Measurements from ENCODE around the gene SLC29A3.

Gene SLC29A3

DNA sequence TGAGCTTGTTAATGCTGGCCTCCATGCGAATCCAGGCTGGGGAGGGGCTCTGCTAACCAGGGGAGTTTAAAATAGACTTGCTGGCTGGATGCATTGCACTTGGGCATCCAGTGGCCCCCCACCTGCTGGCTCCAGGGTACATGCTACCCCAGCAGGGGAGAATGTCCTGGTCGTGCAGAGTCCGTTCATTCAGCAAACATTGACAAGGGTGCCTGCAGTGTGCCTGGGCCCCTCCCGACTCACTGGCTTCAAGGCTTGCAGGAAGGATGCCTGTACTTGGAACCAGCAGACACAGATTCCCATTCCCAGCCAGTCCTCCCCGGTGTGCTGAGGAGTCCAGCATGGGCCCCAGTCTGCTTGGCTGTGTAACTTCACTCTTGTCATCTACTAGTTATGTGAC is 1.5 kb downstream of the SLC29A3 start:
- DNase-seq (ENCODE audit: low read depth in 4 of 4, low spot score in 1 of 4), result no peak

DNA sequence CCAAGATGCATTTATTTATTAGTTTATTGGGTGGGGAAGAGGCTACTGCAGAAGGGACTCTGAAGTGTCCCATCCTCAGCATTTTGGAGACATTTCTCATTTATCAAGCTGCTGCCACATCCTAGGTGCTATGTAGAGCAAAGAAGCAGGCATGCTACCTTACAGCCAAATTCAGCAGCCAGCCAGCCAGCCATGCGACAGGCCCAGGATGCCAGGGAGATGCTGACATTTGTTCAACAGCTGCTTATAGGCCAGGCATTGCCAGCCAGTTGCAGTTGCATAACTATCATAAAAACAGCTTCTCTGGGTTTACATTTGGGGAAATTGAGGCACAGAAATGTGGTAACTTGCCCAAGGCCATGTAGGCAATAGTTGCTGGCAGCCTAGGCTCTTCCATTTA is 2.3 kb downstream of the SLC29A3 start:
- DNase-seq (ENCODE audit: low read depth in 4 of 4, low spot score in 1 of 4), result no peak

DNA sequence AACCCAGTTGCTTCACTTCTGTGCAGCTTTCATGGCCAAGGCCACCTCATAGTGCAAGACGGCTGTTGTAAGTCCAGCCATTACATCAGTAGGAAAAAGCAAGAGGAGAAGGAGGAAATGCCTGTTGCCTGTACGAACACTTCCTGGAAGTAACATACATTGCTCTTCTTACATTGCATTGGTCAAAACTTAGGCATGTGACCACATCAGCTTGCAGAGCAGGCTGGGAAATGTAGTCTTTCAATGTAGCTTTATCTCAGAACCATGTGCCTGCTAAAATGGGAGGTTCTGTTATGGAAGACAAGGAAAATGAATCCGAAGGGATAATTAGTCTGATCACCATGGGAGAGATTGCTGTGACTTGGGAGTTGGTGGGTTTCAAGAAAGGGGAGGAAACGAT is 4.3 kb downstream of the SLC29A3 start:
- DNase-seq (ENCODE audit: low read depth in 4 of 4, low spot score in 1 of 4), result no peak

DNA sequence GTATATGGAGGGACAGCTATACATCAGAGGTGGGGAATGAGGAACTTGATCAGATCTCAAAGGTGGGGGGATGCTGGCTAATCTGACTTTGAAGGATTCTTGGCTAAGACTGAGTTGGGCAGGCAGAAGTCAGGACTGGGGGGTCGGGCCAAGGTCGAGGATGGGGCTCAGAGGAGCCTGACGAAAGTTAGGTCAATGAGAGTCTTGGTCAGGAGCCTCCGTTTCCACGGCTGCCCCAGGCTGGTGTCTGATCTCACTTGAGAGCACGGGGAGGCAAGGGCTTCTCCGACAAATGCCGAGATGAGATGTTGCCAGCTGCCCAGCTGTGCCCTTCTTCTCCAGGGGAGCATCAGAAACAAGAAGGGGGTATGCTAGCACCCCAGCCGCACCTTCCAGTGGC is 5.7 kb downstream of the SLC29A3 start:
- no peak for DNase-seq (ENCODE audit: low read depth in 4 of 4, low spot score in 1 of 4)

DNA sequence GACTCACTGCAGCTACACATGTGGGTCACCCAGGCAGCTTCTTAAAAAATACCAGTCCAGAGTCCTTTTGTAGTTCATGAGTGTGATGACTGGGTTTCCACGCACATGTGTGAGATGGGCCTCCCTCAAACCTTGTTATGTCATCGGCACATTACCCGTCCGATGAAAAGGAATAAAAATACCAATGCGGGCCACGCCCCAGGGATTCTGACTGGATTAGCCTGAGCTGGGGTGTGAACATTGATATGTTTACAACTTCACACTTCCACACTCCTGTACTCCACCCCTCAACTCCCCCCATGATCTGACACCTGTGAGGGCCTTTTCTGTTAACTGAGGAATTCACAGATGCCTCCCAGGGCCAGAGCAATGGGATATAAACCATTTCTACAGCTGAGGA is 6.2 kb downstream of the SLC29A3 start:
- DNase-seq (ENCODE audit: low read depth in 4 of 4, low spot score in 1 of 4), result no peak

DNA sequence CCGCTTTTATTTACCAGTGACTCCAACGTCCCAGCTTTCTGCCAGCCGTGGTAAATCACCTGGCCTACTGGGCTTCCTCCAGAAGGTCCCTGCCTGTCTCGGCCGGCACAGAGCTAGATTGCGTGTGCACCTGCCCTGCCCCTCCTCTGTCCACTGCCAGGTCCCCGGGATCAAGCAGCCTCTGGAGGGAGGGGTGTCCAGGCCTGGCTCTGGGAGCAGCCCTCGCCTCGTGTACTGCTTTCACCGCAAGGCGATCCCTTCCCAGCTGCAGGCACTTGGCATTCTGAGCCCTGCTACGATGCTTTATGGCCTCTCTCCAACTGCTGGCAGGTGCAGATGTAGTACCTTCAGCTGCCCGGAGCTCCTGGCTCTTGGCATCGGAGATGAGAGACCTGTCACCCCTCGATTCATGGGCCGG is 7.4 kb downstream of the SLC29A3 start:
- no peak for DNase-seq (ENCODE audit: low read depth in 4 of 4, low spot score in 1 of 4)

DNA sequence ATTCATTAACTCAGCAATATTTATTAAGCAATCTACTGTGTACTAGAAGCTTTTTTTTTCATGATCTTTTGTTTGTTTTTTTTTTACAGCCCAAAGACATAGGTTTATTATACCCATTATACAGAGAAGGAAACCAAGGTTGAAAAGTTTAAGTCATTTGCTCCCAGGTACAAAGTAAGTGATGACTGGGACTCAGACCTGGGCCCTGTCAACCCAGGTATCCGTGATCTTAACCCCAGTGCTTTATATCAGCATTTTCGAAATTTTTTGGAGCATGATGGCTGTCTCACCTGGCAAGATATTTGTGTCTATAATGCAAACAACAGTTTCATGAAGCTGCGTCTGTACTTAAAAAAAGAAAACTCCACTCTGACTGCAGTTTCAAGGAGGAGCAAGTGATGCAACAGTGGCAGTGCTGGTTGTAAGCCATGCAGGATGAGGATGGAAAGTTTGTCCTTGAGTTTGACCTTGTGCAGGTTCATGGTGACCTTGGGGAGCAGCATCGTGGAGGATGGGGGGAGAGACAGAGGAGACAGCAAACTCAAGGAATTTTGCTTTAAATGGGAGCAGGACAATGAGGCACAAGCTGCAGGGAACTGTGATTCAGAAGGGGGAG is 11.8 kb downstream of the SLC29A3 start:
- no peak for DNase-seq (ENCODE audit: low read depth in 4 of 4, low spot score in 1 of 4)

DNA sequence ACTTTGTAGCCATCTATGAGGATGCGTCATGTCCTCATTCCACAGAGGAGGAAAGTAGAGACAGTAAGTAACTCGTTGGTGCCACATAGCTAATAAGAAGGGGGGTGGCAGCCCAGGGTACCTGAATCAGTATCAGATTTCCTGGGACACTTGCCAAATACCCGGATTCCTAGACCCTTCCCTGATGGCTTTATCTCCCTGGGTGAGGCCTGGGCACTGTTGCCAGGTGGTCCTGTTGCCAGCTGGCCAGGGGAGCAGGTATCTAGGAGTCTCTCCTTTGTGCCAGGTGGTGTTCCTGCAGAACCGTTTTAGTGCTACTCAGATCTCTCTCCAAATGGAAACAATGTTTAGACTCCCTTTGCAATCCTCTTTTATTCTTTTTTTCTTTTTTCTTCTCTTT is 12.7 kb downstream of the SLC29A3 start:
- DNase-seq (ENCODE audit: low read depth in 4 of 4, low spot score in 1 of 4), result no peak

DNA sequence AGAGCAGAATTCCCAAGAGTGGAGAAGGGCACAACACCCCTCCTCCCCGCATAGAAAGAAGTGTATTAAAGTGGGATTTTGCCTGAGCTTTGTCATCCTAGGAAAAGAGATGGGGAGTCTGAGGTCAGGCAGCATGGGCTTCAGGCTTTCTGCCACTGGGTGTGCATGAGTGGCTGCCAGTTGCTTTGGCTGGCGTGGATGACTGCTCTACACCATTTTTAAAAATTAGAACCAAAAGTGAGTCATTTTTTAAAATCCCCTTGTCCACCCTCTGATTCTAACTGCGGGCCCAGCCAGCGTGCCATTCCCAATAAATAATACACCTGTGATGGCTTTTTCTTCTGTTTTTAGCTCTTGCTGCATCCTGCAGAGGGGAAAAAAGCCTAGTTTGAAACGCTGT is 13.4 kb downstream of the SLC29A3 start:
- no peak for DNase-seq (ENCODE audit: low read depth in 4 of 4, low spot score in 1 of 4)

DNA sequence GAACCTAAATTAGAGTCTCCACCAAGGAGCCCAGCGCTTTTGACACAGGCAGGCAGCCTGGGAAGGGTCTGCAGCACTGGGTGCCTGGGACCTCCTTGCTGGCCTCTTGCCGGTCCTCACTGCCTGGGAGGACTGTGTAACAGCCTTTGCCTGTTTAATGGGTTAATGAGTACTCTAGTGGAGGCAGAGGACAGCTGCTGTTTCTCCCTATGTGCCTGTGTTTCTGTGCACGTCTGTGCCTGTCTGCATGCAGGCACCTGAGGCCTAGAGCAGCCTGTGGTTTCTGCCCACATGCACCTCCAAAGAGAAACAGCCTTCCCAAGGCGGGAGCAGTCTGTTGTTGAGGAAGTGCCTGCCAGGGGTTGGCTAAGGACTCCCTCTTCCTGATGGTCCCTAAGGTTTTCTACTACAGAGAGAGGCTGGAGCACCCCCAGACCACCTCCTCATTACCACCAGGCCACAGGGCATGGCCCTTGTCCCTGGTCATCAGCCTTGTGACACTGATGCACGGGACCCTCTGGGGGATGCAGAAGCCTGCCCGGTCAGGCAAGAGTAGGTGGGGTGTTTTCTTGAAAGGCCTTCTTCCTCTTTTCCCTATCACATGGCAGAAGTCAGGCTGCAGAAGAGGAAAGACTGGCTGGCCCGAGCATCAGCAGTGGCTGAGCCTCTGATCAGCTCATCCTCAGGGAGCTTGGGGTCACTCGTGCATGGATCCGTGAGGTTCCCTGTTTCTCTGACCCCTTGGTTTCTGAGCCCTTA is 14.2 kb downstream of the SLC29A3 start:
- no peak for DNase-seq (ENCODE audit: low read depth in 4 of 4, low spot score in 1 of 4)

DNA sequence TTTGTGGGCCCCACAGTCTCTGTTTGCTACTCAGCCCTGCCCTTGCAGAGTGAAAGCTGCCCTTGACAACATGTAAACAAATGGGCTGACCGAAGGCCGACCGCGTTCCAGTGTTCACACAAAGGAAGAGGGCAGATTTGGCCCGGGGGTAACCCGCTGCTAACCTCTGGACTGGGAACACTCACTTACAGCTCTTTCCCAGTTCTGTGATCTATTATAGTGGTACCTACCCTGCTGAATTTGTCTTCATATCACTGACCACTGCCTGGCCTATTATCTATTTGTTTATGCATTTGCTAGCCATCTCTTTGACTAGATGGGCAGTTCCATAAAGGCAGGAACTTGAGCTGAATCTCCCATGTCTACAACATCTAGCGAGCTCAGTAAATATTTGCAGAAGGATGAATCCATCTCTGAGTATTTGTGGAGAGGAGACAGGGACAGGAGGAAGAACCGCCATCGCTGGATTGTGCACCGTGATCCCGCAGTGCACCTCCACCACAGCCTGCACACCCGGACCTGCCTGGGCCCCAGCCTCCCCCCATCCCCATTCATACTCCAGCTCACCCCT is 15.2 kb downstream of the SLC29A3 start:
- no peak for DNase-seq (ENCODE audit: low read depth in 4 of 4, low spot score in 1 of 4)

DNA sequence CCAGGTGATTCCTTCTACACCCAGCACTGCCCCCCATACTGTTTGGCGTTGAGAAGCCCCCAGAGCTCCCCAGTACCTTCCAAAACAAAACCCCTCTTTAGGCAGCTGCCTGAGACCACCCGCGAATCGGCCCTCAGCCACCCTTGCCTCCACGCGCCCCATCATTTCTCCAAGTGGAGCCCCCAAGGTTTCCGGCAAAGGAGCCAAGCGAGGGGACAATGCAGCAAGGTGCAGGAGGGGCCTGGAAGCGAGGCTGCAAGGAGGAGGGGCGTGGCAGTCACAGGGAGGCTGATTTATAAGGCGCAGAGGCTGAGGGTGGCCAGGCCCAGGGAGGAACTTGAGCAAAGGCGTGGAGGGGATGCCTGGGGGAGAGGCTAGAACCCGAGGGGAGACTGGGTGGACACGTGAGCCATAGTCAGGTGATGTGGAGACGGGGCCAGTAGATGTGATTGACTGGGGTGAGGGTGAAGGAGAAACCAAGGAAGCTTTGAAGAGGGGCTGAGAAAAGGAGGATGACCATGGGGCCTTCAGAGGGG is 16.2 kb downstream of the SLC29A3 start:
- no peak for DNase-seq (ENCODE audit: low read depth in 4 of 4, low spot score in 1 of 4)

DNA sequence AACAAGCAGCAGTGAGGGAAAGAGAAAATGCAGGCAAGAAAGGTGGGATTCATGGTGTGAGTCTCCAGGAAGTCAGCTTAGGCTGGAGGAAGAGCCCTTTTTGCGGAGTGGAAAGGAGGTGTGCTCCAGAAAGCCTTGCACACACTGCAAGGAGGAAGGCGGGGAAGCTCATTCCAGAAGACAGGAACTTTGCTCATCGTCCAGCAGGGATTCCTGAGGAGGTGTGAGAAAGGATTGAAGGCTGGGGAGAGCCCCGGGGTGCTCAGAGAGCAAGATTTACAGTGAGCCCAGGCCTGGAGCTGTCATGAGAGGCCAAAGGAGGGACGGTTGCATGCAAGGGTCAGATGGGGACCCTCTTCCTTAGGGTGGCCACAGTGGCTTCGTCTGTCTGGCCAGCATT is 17.6 kb downstream of the SLC29A3 start:
- no peak for DNase-seq (ENCODE audit: low read depth in 4 of 4, low spot score in 1 of 4)

DNA sequence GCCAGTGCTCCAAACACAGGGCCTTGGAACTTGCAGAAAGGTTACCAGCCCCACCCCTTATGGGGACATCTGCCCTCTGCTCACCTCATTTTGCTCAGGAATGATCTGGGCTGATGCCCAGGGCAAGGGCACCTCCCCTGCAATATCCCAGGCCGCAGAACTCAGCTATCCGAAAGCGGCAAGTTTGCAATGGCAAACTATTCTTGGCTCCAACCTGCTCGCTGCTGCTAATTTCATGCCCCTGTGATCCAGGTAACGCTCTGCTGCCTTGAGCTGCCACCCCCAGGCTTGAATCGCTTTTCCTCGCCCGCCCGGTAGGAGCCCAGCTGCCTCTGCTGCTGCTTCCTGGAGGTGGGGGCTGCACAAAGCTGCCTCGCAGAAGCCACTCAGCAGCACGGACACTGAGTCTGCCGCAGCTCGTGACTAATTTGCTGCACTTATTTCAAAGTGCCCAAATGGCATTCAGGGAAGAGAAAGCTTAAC is 18.2 kb downstream of the SLC29A3 start:
- DNase-seq (ENCODE audit: low read depth in 4 of 4, low spot score in 1 of 4), result no peak

DNA sequence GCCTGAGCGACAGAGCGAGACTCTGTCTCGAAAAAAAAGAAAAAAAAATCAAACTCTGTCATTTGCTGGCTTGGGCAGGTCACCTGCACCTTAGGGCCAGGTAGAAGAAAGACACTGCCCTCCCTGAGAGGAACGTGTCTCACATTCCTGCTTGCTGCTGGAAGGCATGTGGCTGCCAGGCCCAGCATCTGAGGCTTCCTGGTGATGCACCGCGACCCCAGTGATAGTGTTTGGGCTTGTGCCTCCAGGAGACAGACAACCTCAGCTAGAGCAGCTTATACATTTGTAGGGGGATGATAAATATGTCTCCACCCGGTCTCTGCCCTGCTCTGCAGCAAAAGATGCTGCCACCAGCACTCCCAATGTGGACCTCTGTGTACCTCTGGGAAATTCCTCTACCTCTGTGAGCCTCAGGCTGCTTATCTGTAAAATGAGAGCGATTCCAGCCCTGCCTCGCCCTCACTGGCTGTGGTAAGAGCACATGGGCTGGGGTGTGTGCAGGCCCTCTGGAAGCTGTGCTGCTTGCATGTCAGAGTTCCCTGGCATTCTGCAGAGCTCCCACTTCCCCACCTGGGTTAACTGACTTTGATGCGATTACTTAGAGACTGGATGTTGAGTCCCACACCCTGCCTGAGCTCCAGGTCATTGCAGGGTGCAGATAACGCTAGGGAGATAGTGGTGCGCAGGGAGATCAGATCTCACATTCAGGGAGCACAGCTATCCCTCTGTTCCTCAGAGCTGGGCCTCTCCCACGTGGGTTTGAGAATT is 19.9 kb downstream of the SLC29A3 start:
- no peak for DNase-seq (ENCODE audit: low read depth in 4 of 4, low spot score in 1 of 4)

DNA sequence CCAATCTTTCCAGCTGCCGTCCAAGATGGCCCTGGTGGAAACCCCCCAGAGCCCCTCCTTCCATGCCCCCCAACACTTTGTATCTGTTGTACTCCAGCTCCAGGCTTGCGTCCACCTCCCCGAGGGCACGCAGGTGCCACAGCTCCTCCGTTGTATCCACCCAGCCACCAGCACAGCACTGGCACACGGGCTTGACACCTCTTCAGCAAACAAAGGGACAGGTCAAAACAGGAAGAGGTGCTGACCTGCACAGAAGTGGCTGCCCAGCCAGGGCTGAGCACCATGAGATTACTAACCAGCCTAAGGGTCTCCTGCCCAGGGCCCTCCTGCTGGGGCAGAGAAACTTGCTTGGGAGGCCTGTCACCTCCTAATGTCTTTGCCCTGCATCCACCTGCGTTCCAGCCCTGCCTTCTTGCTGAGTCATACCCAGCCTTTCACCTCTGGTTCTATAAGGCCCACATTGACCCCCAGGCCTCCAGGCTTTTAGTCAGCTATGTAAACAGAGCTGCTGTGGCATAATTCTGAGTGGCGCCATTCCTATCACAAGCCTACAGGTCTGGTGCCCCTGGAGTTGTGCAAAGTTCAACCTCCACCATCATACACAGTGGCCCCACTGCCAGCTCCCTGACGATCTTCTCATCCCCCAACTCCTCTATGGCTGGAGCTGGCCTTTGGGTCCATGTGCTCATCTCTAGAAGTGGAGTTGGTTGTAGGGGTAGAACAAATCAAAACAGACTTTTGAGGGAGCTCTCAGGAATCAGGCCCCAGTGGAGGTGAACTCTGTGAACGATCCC is 20.9 kb downstream of the SLC29A3 start:
- DNase-seq (ENCODE audit: low read depth in 4 of 4, low spot score in 1 of 4), result no peak

DNA sequence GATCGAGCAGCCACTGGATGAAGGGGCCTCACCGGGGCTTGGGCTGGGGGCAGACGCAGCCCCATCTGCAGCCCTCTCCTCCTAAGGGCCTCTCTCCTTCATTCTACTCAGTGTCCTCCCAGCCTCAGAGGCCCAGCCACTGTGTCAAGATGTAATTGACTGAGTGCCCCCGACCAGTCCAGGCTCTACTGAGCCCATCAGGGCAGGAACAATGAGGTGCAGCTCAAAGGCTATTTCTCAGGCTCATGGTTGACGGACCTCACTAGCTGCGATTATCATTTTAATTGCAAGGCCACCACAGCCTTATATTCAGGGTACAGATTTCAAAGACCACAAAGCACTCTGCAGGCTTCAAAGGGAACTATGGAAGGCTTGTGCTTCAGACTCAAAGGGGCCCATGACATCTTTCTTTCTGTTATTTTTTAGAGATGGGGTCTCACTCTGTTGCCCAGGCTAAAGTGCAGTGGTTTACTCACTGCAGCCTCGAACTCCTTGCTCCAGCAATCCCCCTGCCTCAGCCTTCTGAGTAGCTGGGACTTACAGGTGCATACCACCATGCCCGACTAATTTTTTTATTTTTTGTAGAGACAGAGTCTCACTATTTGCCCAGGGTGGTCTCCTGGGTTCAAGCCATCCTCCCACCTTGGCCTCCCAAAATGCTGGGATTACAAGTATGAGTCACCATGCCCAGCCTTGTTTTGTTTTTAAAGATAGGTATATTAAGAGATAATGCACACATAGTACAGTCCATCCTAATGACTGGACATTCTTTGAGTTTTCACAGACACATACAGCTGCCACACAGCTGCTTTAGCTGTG is 23.7 kb downstream of the SLC29A3 start:
- no peak for DNase-seq (ENCODE audit: low read depth in 4 of 4, low spot score in 1 of 4)

DNA sequence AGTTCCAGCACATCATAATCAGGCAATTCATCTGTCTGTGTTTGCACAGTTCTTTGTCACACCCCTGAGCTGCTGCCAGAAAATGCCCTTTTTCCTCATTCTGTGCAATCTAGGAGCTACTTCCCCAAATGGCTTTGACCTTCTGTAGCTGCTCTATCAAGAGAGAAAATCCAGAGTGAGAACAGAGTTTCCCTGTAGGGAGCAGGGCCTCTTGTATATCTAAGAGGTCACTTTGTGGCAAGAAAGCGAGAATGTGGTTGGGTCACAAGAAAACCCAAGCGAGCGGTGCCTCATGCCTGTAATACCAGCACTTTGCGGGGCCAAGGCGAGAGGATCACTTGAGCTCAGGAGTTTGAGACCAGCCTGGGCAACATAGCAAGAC is 24.3 kb downstream of the SLC29A3 start:
- no peak for DNase-seq (ENCODE audit: low read depth in 4 of 4, low spot score in 1 of 4)

DNA sequence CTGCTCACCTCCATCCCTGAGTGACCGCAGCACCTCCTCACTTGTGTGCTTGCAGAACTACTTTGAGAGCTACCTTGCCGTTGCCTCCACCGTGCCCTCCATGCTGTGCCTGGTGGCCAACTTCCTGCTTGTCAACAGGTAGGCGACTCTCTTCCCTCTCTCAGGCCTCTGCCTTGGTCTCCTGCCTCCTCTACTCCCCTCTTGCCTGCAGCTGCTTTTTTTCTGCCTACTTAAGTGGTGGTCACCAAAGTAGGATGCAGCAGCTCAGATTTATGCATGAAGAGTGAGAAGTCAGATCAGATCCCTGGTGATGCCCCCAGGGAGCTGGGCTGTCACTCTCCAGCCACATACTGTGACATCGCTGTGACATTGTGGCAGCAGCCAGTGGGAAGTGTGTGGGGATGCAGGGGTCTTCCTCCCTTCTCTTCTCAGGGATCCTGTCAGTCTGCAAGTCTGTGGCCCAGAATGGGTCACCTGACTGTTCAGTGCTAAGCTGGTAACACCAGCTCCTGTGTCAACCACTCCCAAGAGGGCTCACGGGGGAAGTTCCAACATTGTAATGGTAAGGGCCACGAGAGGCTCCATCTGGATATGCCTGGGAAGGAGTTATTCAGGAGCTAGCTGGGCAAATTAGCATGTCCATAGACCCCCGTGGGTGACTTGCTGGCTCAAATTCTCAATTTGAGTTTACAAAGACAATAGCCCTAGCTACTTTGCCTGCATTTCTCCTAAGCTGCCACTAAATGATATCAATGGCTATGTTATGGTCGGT is 25.3 kb downstream of the SLC29A3 start:
- no peak for DNase-seq (ENCODE audit: low read depth in 4 of 4, low spot score in 1 of 4)
